DND-41 (cell line): ENCODE measurements around the gene PACRG.

ENCODE experiments used
- ATAC-seq: fragments of 200-7000 bp; cut with Tn5 transposase; 3 replicates; pipeline ENCODE4 v1.9.1; 2021; ENCODE audit warnings: low read depth; ENCODE audit not compliant: insufficient read depth
- DNase-seq: peaks from one replicate; pipeline ENCODE4 v3.0.0-alpha.2; 2020
- H2AFZ ChIP-seq: 2 replicates; pipeline ENCODE4 v1.6.0; 2012; ENCODE audit warnings: low read depth, low read length
- H3K27ac ChIP-seq: 2 replicates; pipeline ENCODE4 v1.5.1; 2012; ENCODE audit warnings: low read length, inconsistent platforms
- H3K27me3 ChIP-seq: fragments of 200-600 bp; sonication (generic); 2 replicates; pipeline ENCODE4 v1.6.0; 2012; ENCODE audit warnings: low read length, mild to moderate bottlenecking, inconsistent platforms; ENCODE audit not compliant: insufficient read depth, poor library complexity
- H3K36me3 ChIP-seq: 2 replicates; pipeline ENCODE4 v1.5.1; 2012; ENCODE audit warnings: low read length, inconsistent platforms; ENCODE audit not compliant: insufficient read depth
- H3K4me1 ChIP-seq: 2 replicates; pipeline ENCODE4 v1.5.1; 2012; ENCODE audit warnings: mild to moderate bottlenecking, low read length; ENCODE audit not compliant: insufficient read depth
- H3K4me2 ChIP-seq: 2 replicates; pipeline ENCODE4 v1.6.0; 2012; ENCODE audit warnings: mild to moderate bottlenecking, moderate library complexity, low read length, inconsistent platforms; ENCODE audit not compliant: insufficient read depth
- H3K4me3 ChIP-seq, 2 experiments: fragments of 200-600 bp in 1 of 2; shearing (Covaris generic) in 1 of 2; 2 replicates each; pipeline ENCODE4 v1.5.1; 2012 to 2016; ENCODE audit warnings: inconsistent platforms in 2 of 2, low read length in 2 of 2, mild to moderate bottlenecking in 2 of 2, low read depth in 1 of 2, moderate library complexity in 1 of 2
- H3K79me2 ChIP-seq: 2 replicates; pipeline ENCODE4 v1.6.0; 2012; ENCODE audit warnings: low read length, inconsistent platforms; ENCODE audit not compliant: insufficient read depth
- H3K9ac ChIP-seq: 2 replicates; pipeline ENCODE4 v1.6.0; 2012; ENCODE audit warnings: low read depth, mild to moderate bottlenecking, inconsistent platforms, low read length, moderate library complexity
- H3K9me3 ChIP-seq: 2 replicates; pipeline ENCODE4 v1.5.1; 2012; ENCODE audit warnings: low read length, moderate library complexity, mild to moderate bottlenecking, inconsistent platforms; ENCODE audit not compliant: insufficient read depth, severe bottlenecking
- H4K20me1 ChIP-seq: 2 replicates; pipeline ENCODE4 v1.6.0; 2012; ENCODE audit warnings: low read length; ENCODE audit not compliant: insufficient read depth
- EZH2 ChIP-seq: IDR thresholded peaks from 3 replicates; pipeline ENCODE4 v1.6.1; 2012; ENCODE audit warnings: borderline replicate concordance, low read depth, mild to moderate bottlenecking, moderate library complexity, low read length, inconsistent platforms; ENCODE audit not compliant: severe bottlenecking
- TF ChIP-seq, protein P1 (sequence below): IDR thresholded peaks from 2 replicates; pipeline ENCODE4 v1.5.1; 2012; ENCODE audit warnings: borderline replicate concordance, low read length, moderate library complexity, mild to moderate bottlenecking; ENCODE audit not compliant: poor library complexity, severe bottlenecking; ENCODE audit errors: extremely low read depth

PACRG gene

GRCh38 chr6:163030980-163031379, 303.2 kb downstream of the PACRG start:
- TF ChIP-seq, protein P1, sequence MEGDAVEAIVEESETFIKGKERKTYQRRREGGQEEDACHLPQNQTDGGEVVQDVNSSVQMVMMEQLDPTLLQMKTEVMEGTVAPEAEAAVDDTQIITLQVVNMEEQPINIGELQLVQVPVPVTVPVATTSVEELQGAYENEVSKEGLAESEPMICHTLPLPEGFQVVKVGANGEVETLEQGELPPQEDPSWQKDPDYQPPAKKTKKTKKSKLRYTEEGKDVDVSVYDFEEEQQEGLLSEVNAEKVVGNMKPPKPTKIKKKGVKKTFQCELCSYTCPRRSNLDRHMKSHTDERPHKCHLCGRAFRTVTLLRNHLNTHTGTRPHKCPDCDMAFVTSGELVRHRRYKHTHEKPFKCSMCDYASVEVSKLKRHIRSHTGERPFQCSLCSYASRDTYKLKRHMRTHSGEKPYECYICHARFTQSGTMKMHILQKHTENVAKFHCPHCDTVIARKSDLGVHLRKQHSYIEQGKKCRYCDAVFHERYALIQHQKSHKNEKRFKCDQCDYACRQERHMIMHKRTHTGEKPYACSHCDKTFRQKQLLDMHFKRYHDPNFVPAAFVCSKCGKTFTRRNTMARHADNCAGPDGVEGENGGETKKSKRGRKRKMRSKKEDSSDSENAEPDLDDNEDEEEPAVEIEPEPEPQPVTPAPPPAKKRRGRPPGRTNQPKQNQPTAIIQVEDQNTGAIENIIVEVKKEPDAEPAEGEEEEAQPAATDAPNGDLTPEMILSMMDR = no peak
- TF ChIP-seq EZH2 = no peak
- H3K27ac ChIP-seq = no peak overlapping the region
- no peaks in the 10 kb centered on the region for H3K27me3 ChIP-seq
- no peak for ATAC-seq
- no peaks in the 10 kb centered on the region for H3K4me1 ChIP-seq
- no peaks in the 10 kb centered on the region for H3K79me2 ChIP-seq
- DNase-seq = no peak
- H3K9ac ChIP-seq = no peak overlapping the region
- no peak overlapping the region for H3K4me2 ChIP-seq
- H3K9me3 ChIP-seq = no peaks in the 10 kb centered on the region
- H2AFZ ChIP-seq = no peak overlapping the region
- no peaks in the 10 kb centered on the region for H3K36me3 ChIP-seq
- H4K20me1 ChIP-seq = no peaks in the 10 kb centered on the region
- H3K4me3 ChIP-seq = no peak overlapping the region

DNA sequence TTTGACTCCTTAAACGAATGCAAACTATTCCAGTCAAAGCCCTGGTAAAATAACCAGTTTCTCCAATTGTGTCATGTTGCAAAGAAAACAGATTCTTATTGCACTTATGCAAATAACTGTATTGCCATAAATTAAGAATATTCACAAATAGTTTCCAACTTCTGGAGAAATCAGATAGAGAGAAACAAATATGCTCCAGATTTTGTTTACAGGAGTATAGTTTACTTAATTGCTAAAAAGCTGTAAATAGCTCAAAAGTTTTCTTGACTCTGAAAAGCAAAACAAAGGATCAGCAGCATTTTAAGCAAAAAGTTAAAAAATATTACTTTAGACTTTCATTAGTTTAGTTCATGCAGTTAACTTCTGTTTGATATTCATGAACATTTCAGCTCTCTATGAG, 304.2 kb downstream of the PACRG start:
- Histone ChIP-seq H3K27ac (no peak overlapping the region), H3K4me1 (no peaks in the 10 kb centered on the region), H2AFZ (no peak overlapping the region), H3K9me3 (no peaks in the 10 kb centered on the region), H3K9ac (no peak overlapping the region), H3K36me3 (no peaks in the 10 kb centered on the region), H3K79me2 (no peaks in the 10 kb centered on the region), H4K20me1 (no peaks in the 10 kb centered on the region), H3K4me3 (no peak overlapping the region), H3K4me2 (no peak overlapping the region), H3K27me3 (no peaks in the 10 kb centered on the region)
- TF ChIP-seq, protein P1 = no peak
- no peak for TF ChIP-seq EZH2
- DNase-seq (no peak), ATAC-seq (no peak)

- Histone ChIP-seq H4K20me1 (no peaks in the 10 kb centered on the region), H3K4me3 (no peak overlapping the region), H3K9me3 (no peaks in the 10 kb centered on the region), H2AFZ (no peak overlapping the region), H3K9ac (no peak overlapping the region), H3K27ac (no peak overlapping the region), H3K79me2 (no peaks in the 10 kb centered on the region), H3K4me1 (no peaks in the 10 kb centered on the region), H3K36me3 (no peaks in the 10 kb centered on the region), H3K27me3 (no peaks in the 10 kb centered on the region), H3K4me2 (no peak overlapping the region)
- TF ChIP-seq EZH2 = no peak
- TF ChIP-seq, protein P1 = no peak
- DNase-seq (no peak), ATAC-seq (no peak)
These were observed 308.4 kb downstream of the PACRG start for GRCh38 chr6:163036160-163036645.

GRCh38 chr6:163038317-163038716, 310.5 kb downstream of the PACRG start:
- Histone ChIP-seq H3K4me2 (no peak overlapping the region), H2AFZ (no peak overlapping the region), H3K9ac (no peak overlapping the region), H3K36me3 (no peaks in the 10 kb centered on the region), H3K4me3 (no peak overlapping the region), H3K27me3 (no peaks in the 10 kb centered on the region), H4K20me1 (no peaks in the 10 kb centered on the region), H3K9me3 (no peaks in the 10 kb centered on the region), H3K79me2 (no peaks in the 10 kb centered on the region), H3K27ac (no peak overlapping the region), H3K4me1 (no peaks in the 10 kb centered on the region)
- ATAC-seq (no peak), DNase-seq (no peak)
- TF ChIP-seq, protein P1 = no peak
- TF ChIP-seq EZH2 = no peak
